HL-60/S4 (cell line): ENCODE data around the gene WDR45B.

Experiments
- in situ Hi-C: fragments of 300-500 bp; cut with MboI; formaldehyde crosslinking; loops from 2 replicates; pipeline ENCODE4 v1.14.3; 2022; ENCODE audit warnings: low sequenced_read_pairs

WDR45B gene

DNA sequence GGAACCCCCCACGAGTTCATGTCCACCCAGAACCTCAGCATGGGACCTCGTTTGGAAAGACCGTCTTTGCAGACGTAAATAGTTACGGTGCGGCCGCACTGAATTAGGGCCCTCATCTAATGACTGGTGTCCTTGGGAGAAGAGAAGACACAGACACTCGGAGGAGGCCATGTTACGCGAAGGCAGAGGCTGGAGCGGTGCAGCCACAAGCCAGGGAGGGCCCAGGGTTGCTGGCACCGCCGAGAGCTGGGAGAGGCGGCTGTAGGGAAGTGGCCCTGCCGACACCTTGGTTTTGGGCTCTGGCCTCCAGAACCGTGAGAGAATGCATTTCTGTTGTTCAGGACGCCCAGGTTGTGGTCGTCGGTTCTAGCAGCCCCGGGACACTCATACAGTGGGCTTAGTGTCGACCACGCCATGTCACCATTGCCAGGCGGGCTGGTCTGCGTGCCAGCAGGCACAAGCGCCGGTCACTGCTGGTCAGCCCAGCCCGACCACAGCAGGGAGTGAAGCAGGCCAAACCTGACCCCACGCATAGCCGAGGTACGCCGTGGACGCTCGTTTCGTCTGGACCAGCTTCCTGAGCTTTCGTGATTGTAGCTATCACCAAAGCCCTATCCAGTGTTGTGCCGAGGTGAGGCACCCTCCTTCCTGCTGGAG, 10.7 kb upstream of the WDR45B start:
- in situ Hi-C loops, result loop anchor here (10.0 kb wide), 1 partner anchor 86 kb away; no protein-coding TSS in a partner anchor

DNA sequence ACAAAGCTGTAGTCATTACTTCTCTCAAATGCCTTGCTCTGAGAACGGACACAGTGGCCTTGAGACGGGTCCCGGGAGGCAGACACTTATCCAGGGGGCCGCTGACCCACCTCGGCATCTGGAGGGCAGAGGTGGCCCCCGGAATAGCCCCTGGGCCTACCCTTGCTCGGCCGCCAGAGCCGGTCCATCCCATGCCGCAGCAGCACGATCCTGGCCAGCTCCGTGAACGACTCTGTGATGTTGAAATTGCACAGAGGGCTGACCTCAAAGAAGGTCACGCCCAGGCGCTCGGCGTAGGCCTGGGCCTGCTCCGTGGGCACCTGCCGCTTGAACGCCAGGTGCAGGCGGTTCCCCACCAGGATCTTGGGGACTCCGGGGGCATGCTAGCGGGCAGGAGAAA, 10.1 kb upstream of the WDR45B start:
- in situ Hi-C loops, result loop anchor here (10.0 kb wide), 1 partner anchor 86 kb away; no protein-coding TSS in a partner anchor

DNA sequence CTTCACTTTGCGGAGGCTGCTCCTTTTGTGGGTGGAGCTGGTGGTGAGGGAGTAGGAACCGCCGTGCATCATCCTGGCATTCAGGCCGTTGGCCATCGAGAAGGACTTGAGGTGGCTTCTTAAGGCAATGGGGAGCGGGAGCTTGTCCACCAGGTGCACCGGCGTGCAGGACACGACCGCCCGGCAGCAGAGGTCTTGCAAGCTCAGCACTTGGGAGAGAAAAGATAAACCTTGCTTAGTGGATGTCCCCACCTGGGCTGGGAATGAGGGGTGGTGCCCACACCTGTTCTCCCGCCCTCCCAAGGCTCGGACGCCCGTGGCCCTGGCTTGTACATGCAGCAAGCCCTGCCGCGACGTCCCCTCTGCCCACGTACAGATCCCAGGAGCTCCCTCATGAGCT, 9.7 kb upstream of the WDR45B start:
- in situ Hi-C loops, result loop anchor here (10.0 kb wide), 1 partner anchor 87 kb away; no protein-coding TSS in a partner anchor

DNA sequence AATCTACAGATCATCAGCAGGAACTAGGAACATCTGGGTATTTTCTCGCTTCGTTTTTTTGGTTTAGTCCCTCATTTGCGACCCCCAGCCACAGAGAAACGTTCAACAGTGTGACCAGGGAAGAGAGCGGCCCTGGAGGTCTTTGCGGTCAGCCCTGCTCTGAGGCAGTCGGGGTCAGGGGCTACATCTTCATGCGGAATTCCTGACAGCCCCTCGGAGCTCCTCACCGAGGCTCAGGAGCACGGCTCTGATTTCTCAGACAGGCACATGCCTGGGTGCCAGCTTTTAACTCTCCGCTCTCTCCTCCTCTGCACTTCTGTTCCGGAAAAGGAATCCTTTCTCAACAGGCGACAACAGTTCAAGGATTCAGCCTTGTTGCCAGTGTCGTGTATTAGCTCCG, 8.0 kb upstream of the WDR45B start:
- in situ Hi-C loops, result loop anchor here (10.0 kb wide), 1 partner anchor 89 kb away; no protein-coding TSS in a partner anchor

DNA sequence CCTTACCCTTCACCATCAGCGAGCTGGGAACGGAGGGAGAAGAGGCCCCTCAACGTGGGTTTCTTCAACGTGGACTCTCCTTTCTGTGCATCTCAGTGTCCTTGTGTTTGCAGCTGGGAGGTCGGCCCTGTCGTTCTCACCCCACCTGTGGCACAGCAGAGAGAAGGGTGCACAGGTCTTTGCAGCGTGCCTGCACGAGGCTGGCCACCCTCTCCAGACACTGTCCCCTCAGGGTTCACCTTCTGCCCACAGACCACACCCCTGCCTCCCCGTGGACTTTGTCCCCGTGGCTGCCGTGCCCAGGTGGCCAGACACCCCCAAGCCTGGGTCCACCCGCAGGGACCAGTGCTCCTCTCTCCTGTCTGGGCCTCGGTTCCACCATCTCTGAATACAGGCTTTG, 7.3 kb upstream of the WDR45B start:
- in situ Hi-C loops, result loop anchor here (10.0 kb wide), 1 partner anchor 89 kb away; no protein-coding TSS in a partner anchor

DNA sequence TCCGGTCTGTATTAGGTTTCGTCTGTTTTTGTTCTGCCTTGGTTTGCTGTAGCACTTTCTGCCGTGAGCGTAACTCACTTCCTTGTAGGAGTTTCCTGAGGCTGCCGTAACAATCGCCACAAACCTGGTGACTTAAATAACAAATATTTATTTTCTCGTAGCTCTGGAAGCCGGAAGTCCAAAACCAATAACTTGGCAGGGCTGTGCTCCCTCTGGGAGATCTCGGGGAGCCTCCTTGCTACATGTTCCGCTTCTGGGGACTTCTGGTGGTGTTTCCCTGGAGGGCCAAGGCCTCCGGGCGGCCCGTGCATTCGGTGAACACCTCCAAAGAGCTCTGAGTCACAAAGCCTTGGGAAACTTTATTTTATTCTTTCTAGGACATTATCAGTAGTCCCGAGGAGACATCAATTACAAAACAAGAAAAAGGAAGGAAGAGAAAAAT, 6.8 kb upstream of the WDR45B start:
- in situ Hi-C loops, result loop anchor here (10.0 kb wide), 1 partner anchor 90 kb away; no protein-coding TSS in a partner anchor

DNA sequence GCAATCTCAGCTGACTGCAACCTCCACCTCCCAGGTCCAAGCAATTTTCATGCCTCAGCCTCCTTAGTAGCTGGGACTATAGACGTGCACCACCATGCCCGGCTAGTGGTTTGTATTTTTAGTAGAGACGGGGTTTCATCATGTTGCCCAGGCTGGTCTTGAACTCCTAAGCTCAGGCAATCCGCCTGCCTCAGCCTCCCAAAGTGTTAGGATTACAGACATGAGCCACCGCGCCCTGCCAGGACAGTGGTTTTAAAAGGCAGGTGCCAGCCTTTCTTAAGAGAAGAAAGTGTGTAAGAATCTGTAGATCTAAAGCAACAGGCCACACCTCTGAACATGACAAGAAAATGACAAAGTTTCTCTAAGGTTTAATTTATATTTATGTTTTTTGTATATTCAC, 6.4 kb upstream of the WDR45B start:
- in situ Hi-C loops, result loop anchor here (10.0 kb wide), 1 partner anchor 90 kb away; no protein-coding TSS in a partner anchor

DNA sequence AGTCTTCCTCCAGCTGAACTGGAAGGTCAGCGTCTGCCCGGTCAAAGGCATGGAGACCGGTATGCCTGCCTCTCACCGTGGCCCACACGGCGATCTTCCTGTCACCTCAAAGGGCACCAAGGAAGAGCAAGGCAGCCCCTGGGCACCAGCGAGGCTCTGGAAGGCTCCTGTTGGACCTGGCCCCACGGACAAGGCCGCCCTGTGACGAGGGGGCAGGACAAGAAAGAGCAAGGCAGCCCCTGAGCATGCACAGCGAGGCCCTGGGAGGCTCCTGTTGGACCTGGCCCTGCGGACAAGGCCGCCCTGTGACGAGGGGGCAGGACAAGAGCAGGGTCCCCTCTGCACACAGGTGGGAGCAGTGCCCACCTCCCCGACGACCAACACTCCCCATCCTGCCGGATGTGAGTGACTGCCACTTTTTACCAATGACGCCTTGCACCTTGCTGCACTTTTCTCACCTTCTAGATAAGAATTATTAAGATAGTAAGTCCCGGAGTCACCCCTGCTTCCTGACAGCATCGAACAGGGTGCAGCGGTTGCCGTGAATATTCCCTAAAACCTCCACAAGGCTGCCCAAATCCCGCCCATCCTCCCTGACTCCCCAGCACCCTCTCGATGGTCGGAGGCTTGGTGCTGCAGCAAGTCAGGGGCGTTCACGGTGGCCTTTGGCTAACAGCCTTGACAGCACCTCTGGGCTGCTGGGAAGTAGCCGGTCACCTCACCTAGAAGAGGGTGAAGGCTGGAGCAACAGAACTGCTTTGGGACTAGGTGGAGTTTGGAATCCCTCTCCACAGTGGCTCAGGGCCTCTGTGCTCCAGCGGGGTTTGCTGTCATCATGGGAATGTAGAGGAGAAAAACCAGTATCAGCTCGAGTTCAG, 5.6 kb upstream of the WDR45B start:
- in situ Hi-C loops, result loop anchor here (10.0 kb wide), 1 partner anchor 91 kb away; no protein-coding TSS in a partner anchor

DNA sequence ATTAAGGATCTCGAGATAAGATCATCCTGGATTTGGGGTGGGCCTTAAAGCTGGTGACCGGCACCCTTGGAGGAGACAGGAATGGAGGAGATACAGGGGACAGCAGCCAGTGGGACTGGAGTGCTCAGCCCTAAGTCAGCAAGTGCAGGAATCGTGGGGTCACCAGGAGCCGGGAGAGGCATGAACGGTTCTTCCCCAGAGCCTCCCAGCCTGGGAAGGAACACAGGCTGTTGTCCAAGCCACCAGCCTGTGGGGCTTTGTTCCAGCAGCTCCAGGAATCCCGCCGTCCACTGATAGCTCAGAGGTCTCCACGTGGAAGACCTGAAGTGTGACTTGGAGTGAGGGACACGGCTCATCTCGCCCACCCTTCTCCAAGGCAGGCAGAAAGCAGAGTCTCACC, 2.5 kb upstream of the WDR45B start:
- in situ Hi-C loops, result loop anchor here (10.0 kb wide), 1 partner anchor 94 kb away; no protein-coding TSS in a partner anchor

DNA sequence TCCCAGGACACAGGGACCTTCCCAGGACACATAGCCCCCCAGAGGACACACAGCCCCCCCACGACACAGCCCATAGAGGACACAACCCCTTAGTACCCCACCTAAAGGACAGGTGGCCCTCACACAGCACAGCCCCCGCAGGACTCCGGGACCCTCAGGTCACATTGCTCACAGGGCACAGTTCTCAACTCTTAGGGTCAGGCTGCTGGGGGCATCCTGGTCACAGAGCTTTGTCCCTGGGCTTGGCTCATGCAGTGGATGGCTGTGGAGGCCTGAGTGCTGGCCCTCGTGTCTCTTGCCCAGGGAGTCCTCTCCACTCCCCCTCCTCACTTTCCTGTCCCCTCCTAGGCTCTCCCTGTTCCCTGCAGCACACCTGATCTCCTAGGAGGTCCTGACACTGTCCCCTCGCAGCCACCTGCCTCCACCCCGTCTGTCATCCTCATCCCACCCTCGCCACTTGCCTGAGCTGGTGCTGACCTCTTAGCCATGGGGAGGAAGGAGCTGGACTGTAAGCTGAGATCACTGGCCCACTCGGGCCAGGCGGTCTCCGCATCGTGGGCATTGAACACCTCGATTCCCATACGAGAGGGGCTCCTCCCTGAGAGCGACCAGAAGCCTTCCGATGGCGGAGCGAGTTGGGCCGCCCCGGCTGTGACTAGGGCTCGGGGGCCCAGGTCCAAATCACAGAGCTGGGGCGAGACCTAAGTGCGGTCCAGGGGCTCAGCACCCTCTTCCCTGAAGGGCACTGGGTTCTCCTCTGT, 1.4 kb upstream of the WDR45B start:
- in situ Hi-C loops, result loop anchor here (10.0 kb wide), 1 partner anchor 95 kb away; no protein-coding TSS in a partner anchor

DNA sequence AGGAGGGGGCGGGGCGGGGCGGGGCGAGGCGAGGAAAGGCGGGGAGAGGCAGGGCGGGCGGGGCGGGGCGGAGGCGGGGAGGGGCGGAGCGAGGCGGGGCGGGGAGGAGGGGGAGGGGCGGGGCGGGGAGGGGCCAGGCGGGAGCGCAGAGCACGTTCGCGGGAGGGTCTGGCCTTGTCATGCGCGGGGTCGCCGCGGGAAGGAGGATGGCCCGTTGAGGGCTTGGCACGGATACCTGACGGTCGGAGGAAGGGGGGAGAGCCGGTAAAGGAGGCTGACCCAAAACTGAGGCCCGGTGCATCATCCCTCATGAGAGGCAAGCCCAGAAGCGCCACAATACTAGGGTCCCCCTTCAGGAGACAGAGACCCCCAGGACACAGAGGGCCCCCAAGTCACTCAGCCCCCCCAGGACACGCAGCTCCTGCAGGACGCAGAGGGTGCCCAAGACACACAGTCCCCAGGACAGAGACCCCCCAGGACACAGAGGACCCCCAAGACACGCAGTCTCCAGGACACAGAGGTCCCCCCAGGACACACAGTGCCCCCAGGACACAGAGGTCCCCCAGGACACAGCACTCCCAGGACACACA, 593 bp upstream of the WDR45B start:
- in situ Hi-C loops, result no loop called here

DNA sequence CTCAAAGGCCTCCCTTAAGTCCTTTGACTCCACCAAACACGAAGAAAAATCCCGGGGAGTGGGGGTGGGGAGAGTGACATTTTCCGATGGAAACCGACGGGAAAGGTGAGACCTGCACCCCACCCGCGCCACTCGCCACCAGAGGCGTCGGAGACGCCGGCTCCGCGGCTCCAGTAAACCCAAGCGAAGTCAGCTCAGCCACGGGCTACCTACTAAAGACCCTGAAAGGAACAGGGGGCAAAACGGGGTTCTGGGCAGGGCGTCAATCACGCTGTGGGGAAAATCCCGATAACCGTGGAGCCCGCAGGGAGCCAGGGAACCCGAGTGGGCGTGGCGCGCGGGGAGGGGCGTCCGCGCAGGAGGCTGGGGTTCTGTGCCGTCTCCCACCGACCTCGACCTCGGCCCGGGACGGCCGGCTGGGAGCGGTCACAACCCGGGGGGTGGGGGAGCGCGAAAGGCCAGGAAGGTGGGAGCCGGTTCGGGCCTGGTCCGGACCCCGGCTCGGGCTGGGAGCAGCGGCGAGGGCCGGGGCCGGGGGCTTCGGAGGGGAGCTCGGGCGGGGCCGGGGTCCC, 565 bp downstream of the WDR45B start:
- in situ Hi-C loops, result no loop called here

DNA sequence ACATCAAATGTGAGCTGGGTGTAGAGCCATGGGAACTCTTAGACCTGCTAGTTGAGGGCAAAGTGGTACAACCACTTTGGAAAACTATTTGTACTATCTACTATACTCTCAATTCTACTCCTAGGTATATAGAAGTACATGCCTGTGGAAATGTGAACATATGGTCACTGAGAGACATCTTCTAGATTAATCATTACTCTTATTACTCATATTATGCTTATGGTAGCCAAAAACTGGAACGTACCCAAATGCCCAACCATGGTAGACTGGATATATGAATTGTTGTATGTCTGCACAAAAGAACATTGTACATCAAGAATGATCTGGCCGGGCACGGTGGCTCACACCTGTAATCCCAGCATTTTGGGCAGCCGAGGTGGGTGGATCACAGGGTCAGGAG, 2.7 kb downstream of the WDR45B start:
- in situ Hi-C loops, result no loop called here

DNA sequence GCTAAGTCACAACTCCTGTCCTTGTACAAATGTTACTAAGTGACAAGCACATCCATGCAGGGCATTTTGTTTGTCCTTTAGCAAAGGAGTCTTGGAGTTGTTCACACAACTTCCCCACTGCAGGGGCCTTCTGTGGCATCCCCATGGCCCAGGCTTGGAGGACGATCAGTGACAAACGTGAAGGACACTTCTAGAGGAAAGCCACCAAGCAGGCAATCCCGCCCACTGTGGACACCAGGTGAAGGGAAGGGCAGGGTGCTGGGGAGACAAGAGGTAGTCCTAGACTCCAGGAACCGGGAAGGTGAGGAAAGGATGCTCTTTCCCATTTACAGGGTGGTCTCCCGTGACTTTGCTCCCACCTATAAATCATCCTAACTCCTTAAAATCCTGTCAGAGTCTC, 4.1 kb downstream of the WDR45B start:
- in situ Hi-C loops, result no loop called here

DNA sequence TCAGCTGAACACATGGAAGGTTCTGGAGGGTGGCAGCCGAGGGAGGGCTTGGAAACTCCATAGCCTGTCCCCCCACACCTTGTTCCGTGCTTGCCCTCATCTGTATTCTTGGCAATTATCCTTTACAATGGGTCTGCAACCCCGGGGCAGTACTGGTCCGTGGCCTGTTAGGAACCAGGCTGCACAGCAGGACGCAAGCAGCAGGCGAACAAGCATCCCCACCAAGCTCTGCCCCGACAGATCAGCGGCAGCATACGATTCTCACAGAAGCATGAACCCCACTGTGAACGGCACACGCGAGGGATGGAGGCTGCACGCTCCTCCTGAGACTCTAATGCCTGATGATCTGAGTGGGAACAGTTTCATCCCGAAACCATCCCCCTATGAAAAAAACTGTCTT, 6.2 kb downstream of the WDR45B start:
- in situ Hi-C loops, result no loop called here

DNA sequence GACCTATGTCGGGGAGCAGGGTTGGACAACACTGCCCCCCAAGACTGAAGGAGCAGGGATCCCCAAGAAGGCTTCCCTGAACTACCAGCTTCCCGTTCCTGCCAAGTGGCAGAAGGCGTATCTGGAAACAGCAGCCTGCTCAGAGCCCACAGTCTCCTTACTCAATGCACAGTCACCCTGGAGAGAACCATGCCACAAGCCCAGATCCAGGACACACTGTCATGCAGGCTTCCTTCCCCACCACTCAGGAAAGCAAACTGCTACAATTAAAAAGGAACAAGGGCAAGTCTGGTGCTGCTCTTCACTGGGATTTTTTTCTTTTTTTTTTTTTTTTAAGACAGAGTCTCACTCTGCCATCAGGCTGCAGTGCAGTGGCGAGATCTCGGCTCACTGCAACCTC, 8.2 kb downstream of the WDR45B start:
- in situ Hi-C loops, result no loop called here

DNA sequence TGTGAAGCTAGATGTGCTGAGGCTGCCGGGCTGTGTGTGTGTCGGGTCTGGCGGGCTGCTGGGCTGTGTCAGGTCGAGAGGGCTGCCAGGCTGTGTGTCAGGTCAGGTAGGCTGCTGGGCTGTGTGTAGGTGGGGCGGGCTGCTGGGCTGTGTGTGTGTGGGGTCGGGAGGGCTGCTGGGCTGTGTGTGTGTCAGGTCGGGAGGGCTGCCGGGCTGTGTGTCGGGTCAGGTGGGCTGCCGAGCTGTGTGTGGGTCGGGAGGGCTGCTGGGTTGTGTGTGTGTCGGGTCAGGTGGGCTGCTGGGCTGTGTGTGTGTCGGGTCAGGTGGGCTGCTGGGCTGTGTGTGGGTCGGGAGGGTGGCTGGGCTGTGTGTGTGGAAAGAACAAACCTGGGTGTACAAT, 8.6 kb downstream of the WDR45B start:
- in situ Hi-C loops, result no loop called here

DNA sequence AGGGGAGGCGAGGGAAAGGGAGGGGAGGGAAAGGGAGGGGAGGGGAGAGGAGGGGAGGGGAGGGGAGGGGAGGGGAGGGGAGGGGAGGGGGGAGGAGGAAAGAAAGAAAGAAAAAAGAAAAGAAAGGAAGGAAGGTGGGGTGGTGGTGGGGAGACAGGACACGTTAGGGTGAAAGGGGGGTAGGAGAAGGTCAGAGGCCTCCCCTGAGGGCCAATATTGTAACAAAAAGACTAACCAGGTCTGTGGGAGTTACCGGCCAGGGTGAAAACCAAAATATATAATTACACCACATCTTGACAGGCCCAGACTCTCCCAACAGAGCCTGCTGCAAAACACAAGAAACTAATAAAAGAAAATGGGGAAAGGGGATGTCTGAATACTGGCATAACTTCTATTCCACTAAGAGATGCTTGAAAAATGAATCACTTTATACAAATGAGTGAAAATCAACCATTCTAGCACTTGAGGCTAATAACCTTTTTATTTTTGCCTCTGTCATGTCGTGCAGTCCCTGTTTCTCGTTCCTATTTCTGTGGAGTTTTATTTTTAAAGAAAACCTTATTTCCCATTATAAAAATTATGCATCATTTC, 10.0 kb downstream of the WDR45B start:
- in situ Hi-C loops, result no loop called here

DNA sequence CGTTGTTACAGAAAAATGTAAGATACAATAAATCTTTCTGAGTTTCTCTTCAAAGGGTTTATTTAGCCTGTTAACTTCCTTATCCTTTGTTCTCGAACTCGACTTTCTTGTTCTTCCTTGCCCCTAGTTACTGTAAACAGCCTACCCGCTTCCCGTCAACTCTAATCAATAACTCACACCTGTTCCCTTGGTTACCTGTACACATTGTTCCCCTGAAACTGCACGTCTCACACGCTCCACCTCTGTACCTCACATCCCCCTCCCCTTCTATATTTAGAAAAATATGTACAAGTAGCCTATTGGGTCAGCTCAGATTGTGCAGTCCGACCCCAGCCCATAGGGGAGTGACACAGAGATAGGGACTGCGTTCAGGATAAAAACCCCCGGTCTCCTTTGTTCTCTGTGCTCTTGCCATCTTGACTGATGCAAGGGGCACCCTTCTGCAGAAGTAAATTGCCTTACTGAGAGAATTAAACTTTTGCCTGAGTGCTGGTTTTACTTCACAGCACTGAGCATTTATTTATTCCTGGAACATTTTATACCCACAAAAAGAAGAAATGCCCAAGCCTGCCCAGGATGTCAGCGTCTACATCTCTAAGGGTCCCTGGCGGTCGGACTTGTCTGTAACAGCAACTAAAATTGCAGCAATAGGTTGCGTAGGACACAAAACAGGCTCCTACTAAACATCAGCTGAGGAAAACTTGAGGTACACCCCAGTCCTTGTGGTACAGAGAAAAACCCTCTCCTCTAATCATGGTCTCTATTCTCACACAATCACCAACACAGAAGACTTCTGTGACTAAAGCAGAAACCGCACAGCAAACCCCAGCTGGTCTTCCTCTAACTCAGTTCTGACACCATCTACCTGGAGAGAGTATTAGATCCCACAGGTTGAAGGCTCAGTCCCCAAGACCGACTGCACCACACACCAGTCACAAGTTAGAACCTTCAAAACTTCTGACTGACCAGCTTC, 11.3 kb downstream of the WDR45B start:
- in situ Hi-C loops, result no loop called here
